GM19043 (cell line): ENCODE data around the gene BRAP.
A peak's percentile ranks its signal among the peaks of the same experiment; 100 is the strongest.
"Not testable (repeated sequence)": the region's sequence is repeated elsewhere in the genome, so short reads cannot be mapped to it uniquely, and the experiment has no call there.

Source experiments
- ATAC-seq: cut with Tn5 transposase; IDR thresholded peaks from one replicate; pipeline ENCODE4 v1.9.1; 2021; ENCODE audit warnings: low read depth; ENCODE audit not compliant: unreplicated experiment

The BRAP gene

DNA sequence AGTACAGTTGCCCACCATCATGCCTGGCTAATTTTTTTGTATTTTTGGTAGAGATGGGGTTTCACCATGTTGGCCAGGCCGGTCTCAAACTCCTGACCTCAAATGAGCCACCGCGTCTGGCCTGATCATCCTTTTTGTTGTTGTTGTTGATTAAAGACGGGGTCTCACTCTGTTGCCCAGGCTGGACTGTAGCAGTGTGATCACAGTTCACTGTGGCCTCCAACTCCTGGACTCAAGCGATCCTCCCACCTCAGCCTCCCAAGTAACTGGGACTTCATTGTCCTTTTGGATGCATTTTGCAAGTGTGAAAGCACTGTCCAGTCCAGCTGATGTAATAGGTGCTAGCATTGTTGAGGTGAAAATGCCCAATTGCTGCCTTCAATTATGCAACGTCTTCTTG lies 59.5 kb downstream of the BRAP start:
- no peak for ATAC-seq

DNA sequence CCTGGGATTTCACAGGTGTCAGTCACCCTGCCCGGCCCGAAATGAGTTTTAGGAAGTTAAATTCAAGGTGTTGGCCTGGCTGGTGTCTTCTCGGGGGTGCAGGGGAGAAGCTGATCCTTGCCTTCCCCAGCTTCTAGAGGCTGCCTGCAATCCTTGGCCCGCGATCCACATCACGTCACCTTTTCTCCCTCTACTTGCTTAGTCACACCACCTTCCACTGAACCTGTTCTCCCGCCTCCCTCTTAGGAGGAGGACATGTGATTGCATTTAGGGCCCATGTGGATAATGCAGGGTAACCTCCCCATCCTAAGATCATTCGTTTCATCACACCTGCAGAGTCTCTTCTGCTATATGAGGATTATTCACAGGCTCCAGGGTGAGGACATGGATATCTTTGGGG lies 61.2 kb downstream of the BRAP start:
- no peak for ATAC-seq

DNA sequence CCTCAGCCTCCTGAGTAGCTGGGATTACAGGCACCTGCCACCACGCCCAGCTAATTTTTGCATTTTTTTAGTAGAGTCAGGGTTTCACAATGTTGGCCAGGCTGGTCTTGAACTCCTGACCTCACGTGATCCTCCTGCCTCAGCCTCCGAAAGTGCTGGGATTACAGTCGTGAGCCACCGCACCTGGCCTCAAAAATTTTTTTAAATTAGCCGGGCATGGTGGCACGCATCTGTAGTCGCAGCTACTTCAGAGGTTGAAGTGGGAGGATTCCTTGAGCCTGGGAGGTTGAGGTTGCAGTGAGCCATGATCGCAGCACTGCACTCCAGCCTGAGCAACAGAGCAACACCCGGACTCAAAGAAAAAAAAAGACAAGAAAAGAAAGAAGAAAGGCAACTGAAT lies 67.9 kb downstream of the BRAP start:
- ATAC-seq = not testable (repeated sequence)

DNA sequence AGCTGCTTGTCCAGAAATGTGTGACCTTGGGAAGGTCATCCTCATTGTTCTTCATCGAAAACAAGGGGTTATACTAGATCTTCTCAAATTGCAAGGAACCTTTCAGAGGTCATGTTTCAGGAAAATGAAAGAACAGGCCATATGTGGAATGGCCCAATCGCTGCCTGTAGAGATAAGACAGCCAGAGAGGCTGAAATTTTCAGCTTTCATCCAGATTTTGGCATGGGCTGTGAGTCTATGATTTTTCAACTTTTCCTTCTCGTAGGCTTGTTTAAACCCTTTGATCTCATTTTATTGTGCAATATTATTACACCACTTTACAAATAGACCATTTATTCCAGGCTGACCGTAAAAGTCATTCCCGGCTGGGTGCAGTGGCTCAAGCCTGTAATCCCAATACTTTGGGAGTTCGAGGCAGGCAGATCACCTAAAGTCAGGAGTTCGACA lies 69.6 kb downstream of the BRAP start:
- no peak for ATAC-seq

DNA sequence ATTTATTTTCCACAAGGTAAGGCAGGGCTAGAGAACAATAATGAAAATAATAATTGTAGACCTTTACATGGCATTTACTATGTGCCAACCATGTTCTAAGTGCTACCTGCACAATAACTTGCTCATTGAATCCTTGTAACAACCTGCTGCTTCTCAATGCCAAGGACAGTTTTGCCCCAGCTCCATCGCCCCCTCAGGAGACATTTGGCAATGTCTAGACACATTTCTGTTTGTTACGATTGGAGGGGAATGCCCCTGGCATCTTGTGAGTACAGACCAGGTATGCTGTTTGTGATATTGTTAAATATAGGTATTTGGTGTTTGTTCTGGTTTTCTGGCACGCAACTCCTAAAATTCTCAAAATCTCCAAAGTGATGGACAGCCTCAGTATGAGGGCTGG lies 78.5 kb downstream of the BRAP start:
- no peak for ATAC-seq

DNA sequence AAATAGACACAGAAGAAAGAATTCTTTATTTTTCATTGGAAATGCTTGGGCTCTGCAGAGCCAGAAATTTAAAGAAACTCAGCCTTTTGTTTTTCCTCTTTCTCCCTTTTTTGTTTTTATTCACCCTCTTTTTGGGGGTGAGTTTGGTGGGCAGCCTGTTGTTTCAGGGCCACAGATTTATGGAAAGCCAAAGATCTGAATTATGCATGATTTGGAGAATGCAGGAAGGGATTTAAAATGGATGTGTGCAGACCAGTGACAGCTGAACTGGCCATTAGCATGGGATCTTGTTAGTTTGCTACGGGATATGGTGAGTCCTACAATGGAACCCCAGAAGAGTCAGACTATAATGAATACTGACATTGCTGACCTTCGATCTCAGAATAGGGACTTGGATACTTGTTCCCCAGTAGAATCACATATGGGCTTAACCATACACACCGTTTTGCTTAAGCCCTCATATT lies 79.0 kb downstream of the BRAP start:
- no peak for ATAC-seq

DNA sequence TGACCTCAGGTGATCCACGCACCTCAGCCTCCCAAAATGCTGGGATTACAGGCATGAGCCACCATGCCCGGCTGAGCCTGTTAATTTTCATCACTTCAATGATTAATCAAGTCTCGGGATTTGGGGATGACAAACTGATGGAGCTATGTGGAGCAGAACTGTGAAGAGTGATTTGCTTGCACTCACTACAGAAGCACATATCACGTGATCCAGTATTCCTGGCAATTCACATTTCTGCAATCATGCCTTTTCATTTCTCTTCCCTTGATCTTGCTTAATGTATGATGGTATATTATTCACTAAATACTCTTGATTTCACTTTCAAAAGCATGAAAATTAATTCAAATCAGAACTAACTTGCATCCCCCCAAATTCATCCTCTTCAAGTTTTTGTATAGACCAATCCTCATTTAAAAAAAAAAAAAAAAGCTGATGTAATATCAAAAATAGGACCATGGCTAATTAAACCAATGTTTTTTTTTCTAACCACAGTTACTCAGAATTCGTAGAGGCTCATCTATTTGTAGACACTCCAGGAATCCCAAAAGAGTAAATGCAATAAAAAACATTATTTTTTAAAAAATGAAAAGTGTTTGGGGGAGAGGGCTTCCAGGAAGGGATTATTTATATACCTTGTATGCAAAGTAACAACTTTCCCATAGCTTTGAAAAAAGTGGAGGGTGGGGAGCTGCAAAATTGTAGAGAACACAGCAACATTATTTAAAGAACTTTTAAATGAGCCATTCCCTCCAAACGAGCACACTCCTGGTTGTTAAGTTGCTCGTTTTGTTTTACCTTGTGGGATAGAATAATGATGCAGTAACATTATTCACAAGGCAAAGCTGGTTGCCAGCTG lies 79.6 kb downstream of the BRAP start:
- no peak for ATAC-seq

DNA sequence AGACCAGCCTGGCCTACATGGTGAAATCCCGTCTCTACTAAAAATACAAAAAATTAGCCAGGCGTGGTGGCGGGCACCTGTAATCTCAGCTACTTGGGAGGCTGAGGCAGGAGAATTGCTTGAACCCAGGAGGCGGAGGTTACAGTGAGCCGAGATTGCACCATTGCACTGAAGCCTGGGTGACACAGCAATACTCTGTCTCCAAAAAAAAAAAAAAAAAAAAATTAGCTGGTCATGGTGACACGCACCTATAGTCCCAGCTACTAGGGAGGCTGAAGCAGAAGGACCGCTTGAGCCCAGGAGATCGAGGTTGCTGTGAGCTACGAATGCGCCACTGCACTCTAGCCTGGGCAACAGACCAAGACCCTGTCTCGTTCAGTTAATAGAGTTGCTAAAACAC lies 82.9 kb downstream of the BRAP start:
- ATAC-seq = not testable (repeated sequence)

DNA sequence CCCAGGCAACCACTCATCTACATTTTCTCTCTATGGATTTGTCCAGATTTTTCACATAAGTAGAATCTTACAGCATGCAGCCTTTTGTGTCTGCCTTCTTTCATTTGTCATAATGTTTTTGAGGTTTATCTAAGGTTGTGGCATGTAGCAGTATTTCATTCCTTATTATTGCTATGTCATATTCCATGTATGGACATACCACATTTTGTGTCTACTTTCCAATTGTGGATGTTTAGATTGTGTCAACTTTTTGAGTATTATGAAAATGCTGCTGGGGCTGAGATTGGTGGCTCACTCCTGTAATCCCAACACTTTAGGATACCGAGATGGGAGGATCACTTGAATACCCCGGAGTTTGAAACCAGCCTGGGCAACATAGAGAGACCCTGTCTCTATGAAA lies 83.4 kb downstream of the BRAP start:
- ATAC-seq = no peak

DNA sequence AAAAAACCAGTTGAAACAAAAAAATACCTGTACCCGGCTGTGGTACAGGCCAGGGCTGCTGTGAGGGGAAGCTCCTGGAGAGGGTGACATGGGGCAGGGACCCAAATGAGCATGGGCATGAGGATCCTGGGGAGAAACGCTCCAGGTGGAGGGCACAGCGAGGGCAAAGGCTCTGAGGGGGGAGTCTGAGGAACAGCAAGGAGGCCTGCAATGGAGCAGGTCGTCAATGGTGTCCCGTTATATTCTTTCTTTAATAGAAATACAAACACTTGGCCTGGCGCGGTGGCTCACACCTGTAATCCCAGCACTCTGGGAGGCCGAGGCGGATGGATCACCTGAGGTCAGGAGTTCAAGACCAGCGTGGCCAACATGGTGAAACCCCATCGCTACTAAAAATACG lies 84.8 kb downstream of the BRAP start:
- ATAC-seq = not testable (repeated sequence)

DNA sequence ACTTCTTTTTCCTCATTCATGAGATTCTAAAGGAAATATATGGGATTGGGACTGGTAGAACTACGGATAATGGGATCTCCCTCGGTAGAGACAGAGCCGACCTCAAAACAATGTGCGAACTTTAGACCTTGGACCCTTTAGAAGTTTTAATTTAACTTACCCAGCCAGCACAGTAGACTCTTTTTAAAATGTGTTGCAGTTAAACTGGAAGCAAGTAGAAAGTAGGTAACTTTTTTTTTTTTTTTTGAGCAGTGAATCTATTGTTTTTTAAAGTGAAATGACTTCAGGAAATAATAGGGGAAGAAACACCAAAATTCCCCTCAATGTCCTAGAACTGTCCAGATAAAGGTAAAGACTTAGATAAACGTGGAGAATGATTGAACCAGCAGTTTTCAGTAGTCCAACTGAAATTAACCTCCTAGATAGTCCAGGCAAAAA lies 85.5 kb downstream of the BRAP start:
- ATAC-seq = no peak

DNA sequence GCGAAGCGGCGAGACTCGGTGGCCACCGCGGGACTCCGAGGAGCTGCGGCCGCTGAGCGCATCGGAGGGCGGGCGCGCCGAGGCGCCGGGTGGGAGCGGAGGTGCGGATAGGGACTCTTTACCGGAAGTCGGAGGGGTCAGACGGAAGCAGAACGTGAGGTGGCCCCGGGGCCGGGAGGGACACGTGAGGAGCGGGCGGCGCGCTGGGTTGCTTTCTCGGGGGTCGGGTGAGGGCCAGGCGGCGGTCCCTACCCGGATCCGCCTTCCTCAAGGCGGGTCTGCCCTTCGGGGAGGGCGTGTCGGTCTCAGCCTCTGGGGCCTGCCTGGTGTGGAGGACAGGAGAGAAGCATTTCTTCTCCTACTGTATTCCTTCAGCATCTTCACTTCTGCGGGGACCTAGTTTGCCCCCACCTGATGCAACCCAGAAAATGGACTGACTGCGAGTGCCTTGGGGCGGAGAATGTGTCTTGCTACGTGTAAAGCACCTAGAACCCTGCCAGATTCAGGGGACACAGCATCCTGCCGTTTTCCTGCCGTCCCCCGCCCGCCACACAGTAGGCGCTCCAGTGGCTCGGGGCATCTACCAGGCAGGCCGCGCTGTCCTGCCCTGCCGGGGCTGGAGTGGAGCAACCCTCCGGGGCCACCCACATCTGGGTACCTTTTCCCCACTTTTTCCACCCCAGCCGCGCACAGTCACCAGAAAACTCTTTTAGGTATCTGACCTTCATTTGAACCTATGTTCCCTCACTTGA lies 86.1 kb downstream of the BRAP start:
- ATAC-seq = peak; percentile 67

DNA sequence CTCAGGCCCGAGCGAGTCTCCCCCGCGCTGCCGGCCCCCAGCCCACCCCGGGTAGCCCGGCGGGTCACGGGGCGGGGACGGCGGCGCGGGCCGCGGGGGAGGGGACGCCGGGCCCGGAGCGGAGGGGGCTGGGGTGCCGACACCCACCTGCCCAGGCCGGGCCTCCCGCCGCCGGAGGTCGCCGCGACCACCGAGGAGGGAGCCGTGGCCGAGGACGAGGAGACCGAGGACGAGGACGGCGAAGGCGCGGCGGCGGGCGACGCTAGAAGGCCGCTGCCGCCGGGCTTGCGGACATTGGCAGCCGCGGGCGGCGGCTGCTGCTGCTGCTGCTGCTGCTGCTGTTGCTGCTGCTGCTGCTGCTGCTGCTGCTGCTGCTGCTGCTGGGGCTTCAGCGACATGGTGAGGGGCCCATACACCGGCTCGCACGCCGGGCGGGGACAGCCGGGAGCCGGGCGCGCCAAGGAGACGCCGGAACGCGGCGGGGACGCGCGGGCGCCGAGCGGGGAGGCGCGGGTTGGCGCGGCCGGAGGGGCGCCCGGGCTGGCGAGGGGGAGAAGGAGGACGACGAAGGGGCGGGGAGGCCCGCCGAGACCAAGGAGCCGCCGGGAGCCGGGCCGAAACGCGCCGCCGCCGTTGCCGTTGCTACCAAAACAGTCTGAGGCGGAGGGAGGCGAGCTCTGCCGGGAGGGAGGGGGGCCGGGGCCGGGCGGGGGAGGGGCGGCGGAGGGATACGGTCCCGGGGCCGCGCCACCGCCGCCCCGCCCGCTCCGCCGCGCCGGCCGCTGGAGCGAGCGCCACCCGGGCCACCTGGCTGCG lies 86.9 kb downstream of the BRAP start, which contains the start of gene ATXN2:
ATXN2 (minus strand) TSS at position 679 of the 816 bp plus-strand sequence; CDS start at position 398, 281 bp downstream.
- ATAC-seq = peak; percentile 38

DNA sequence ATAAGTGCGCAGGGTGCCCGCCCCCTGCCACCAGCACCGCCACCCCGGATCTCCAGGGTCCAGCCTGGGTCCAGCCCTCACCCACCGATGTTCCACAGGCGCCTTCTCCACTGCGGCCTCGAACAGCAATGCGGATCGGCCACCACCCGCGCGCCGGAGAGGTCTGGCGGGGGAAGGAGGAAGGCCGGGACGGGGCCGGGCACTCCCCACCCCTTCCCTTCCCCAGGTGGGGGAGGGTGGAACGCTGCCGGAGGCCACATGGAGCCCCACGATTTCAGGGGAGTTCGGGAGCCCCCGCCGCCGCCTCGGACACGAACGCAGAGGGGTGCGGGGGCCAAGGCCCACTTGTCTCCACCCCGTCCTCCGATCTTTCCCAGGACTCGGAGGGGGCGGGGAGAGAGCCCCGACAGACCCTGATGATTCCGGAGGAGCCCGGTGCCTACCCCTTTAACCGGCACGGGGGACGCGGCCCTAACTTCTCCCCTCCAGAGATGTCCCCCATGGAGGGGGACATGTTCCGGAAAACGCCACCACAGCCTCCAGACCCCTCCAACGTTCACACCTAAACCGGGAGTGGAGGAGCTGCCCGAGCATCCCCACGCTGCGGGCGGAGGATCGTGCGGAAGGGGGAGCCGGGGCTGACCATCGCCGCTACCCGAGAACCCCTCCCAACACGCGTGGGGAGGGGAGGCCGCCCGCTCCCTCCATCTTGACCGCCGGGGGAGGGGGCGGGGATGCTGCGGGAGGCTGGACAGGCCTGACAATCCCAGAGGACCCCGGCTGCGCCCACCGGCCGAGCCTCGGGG lies 87.7 kb downstream of the BRAP start:
- ATAC-seq = no peak

DNA sequence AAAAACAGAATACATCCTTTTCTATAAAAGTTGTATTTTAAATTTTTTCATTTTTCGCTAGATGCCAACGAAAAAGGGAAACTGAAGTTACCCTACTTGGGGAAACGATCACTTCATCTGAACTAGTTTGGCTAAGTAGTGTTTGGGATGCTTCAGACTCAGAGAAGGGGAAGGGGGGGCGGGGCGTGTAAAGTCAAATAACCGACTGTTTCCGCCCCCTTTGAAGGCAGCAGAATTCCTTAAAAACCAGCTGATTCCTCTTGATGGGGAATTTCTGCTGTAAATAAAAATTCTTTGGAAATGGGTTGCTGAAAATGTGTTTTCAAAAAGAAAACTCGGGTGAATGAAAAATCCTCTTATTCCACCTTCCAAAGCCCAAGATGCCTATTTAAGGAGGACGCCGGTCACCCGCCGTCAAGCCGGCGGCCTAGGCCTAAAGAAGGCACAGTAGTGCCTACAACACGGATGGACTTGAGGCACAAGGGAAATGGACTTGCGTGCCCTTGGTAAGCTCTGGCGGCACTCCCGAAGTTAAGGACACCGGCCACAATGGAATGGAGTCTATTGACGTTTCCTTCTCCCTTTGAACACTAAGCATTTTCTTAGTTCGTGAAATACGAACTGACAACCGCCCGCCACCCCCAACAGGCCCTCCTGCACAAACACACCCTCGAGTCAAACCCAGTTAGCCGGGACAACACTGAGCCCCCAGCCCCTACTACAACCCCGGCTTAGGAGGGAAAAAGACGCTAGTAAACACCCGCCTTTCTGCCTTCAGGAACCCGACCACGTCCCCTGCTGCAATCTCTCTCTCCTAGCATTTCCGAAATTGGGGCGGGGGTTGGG lies 88.5 kb downstream of the BRAP start:
- no peak for ATAC-seq

DNA sequence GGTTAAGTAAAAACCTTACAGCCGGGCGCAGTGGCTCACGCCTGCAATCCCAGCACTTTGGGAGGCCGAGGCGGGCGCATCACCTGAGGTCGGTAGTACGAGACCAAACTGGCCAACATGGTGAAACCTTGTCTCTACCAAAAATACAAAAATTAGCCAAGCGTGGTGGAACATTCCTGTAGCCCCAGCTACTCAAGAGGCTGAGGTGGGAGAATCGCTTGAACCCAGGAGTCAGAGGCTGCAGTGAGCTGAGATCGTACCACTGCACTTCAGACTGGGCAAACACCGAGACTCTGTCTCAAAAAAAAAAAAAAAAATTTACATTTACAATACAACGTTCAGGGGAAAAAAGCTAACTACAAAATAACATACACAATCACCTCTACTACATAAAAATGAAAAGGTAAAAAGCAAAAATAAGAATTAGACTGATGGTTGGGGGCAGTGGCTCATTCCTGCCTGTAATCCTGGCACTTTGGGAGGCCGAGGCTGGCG lies 90.4 kb downstream of the BRAP start:
- not testable (repeated sequence) for ATAC-seq
